ENCODE results near the gene DIRAS2.

- TF ChIP-seq, protein P1, sequence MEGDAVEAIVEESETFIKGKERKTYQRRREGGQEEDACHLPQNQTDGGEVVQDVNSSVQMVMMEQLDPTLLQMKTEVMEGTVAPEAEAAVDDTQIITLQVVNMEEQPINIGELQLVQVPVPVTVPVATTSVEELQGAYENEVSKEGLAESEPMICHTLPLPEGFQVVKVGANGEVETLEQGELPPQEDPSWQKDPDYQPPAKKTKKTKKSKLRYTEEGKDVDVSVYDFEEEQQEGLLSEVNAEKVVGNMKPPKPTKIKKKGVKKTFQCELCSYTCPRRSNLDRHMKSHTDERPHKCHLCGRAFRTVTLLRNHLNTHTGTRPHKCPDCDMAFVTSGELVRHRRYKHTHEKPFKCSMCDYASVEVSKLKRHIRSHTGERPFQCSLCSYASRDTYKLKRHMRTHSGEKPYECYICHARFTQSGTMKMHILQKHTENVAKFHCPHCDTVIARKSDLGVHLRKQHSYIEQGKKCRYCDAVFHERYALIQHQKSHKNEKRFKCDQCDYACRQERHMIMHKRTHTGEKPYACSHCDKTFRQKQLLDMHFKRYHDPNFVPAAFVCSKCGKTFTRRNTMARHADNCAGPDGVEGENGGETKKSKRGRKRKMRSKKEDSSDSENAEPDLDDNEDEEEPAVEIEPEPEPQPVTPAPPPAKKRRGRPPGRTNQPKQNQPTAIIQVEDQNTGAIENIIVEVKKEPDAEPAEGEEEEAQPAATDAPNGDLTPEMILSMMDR (IDR thresholded peaks at IDR 0.05; ENCODE audit: poor library complexity), result no peak
- TF ChIP-seq EZH2phosphoT487 (IDR thresholded peaks at IDR 0.05; ENCODE audit: low read depth, severe bottlenecking, unreplicated experiment) (no peak), EZH2 (IDR thresholded peaks at IDR 0.05; ENCODE audit: borderline replicate concordance) (no peak)
These were observed 74.0 kb downstream of the DIRAS2 start for GRCh38 chr9:90568667-90569066.
